Measurements from ENCODE around the gene PLXNA2.

Gene PLXNA2

DNA sequence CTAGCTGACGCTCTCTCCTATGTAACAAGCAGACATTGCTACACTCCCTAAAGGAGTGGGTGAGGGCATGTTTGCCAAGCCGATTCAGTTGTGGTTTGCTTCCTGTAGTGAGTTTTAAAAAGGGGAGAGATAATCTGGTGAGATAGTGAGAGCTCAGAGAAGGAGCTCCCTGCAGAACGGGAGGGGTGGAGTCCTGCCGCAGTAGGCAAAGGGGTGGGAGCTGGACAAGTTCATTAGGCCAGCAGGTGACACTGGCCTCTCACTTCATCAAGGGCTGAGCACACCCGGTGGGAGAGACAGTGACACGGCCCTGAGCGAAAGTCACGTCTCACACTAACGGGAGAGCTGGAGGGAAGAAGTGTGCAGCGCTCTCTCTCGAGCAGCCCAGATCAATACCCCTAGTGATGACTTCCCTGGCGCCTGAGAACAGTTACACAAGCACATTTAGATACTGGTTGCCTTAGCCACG, 189.2 kb downstream of the PLXNA2 start:
- no peak for DNase-seq

DNA sequence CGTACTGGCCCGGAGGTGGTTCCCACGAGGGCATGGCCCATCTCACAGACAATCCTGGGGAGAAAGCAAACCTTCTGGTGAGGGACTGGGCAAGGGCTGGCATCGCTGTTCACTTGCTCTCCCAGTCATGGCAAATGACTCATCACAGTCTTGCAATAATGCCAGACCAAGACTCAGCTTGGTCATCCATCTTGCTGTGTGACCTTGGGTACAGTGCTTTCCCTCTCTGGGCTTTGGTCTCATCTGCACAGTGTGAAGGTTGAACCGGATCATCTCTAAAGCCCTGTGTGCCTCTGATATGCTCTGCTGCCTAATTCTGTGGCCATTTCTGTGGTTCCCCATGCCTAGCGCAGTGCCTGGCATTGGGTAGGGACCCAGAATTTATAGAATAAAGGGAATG, 189.7 kb downstream of the PLXNA2 start:
- DNase-seq: no peak

DNA sequence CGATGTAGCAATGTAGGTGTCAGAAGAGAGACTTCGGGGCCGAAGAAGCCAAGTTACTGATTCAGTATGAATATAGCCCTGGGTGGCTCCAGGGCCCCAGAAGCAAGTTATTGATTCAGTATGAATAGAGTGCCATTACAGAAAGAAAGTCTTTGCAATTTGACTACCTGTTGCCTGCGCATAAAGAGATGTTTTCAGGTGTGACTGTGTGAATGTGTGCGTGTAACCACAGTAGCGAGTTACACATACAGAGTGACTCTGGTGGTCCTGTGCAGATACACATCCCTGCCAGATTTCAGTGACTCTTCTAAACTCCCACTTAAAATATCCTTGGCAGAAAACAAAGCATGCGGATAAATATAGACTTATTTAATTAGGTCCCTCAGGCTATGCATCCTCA, 190.5 kb downstream of the PLXNA2 start:
- no peak for DNase-seq

GRCh38 chr1:208052926-208053407, 191.2 kb downstream of the PLXNA2 start:
- DNase-seq: no peak

GRCh38 chr1:208052135-208052534, 192.0 kb downstream of the PLXNA2 start:
- DNase-seq: no peak

DNA sequence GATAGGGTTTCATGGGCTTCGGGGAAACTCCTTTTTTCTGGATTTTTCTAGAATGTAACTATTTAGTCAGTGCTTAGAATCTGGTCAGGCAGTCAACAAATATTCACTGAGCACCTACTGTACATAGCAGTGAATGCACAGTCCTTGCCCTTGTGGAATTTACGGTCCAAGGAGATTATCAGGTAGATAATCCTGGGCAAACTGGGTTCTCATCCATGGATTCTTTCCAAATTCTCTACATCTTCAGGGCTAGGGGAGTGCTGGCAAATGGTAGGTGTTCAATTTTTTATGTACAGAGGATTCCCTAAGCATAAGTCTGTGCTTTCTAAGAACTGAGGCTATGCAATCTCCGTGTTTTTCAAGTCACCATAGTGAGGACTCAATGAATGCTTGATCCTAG, 192.5 kb downstream of the PLXNA2 start:
- DNase-seq: no peak

DNA sequence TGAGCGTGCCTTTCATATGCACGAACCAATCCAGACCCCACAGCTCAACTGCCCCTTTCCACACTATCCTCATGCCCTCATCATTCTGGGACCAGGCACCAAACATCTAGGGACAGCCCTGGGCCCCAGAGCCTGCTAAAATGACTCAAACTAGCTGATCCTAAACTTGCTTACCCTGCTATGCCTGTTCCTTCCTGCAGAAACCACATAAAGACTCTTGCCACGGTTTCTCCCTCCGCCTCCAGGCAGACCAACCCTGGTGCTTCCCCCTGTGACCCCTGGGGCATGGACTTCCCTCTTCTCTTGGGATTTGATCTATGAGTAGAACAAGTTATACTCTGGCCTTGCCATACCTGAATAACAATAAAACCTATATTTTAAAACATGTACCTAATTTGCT, 195.3 kb downstream of the PLXNA2 start:
- no peak for DNase-seq

- DNase-seq: no peak
Measured at GRCh38 chr1:208047975-208048374, 196.2 kb downstream of the PLXNA2 start.

DNA sequence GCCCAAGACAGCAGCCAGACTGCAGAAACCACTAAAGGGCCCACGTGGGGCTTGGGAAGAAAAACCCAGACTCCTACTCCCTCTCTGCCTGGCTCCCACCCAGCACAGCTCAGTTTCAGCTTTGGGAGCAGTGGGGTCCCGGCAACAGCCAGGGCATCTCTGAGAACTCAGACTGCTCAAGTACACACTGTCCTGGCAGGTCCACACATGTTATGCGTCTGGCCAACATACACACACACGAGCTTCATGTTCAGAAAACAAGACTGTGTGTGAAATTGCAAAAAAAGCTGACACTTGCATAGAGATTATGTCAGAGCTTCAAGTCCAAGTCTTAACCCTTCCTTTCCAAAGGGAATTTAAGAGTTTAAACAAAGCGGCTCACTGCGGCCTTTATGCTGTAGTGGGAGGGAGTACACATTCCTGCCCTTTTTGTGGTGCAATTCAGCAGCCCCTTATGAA, 196.7 kb downstream of the PLXNA2 start:
- DNase-seq: no peak

- DNase-seq: no peak
Measured at GRCh38 chr1:208045463-208046260, 198.5 kb downstream of the PLXNA2 start.

DNA sequence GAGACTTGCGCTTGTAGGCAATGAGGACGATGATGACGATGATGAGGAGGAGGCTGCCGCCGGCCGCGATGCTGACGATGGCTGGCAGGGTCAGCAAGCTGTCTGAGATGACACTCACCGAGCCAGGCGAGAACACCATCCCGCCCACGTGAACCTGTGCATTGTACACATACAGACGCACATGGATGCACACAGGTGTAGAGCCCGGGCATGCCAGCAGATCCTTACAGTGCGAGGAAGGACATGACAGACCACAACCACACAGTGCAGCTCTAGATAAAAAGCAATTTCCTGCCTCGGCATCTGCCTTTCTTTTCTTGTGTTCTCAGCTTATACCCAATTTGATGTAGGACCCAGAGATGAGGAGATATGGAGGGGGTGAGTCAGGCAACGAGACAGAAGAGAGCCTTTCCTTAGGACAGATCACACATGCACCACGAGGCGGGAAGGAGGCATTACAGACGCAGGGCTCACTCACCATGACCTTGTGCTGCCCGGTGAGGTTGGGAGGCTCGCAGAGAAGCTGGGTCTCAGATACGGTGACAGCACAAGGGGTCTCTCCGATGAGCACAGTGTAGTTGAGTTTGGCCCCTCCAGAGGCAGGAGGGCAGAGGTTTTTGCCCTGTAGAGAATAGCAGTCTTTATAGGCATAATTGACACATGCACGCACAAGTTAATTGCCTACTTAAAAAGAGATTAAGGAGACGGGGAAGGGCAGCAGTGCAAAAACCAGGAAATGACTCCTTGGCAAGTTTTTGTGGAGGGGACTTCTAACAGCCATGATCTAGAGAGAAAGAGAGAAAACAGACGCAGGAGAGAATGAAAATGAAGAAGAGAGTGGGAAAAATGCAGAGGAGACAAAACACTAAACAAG, 199.4 kb downstream of the PLXNA2 start:
- DNase-seq: no peak

DNA sequence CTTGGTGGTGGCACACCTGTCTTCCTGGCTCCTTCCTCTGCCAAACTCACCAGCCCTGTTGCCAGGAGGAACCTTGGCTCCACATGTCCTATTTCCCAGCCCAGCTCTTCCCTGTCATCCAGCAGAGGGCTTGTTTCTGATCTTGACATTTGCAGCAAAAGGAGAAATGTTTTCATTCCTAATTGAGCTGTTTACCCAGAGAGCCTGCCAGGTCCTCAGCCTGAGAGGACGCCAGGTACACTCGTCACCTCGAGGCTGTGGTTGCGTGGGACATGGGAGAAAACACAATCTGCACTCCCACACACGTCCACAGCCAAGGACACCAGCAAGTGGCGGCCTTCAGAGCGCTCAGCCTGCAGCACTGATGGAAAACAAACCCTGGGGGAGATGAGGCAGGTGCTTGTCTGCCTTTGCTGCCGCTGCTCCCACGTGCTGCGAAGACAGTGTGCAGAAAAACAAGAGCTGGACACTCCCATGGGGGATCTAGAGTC, 200.4 kb downstream of the PLXNA2 start:
- DNase-seq: no peak

DNA sequence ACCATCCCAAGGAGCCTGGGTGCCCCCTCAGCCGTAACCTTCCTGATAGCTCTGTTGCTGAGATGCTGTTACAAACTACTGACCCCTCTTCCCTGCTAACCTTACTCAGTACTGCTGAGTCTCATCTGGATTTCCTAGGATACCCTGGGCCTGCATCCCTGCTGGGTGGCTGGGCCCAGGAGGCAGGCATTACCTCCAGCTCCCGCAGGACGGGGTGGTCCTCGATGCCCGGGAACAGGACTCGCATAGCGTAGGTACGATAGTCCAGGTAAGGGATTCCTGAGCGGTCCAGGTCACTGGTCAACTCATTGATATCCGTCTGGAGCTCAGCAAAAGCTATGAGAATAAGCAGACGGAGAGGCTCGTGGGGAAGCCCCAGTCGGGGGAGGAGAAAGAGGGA, 201.3 kb downstream of the PLXNA2 start:
- no peak for DNase-seq

DNA sequence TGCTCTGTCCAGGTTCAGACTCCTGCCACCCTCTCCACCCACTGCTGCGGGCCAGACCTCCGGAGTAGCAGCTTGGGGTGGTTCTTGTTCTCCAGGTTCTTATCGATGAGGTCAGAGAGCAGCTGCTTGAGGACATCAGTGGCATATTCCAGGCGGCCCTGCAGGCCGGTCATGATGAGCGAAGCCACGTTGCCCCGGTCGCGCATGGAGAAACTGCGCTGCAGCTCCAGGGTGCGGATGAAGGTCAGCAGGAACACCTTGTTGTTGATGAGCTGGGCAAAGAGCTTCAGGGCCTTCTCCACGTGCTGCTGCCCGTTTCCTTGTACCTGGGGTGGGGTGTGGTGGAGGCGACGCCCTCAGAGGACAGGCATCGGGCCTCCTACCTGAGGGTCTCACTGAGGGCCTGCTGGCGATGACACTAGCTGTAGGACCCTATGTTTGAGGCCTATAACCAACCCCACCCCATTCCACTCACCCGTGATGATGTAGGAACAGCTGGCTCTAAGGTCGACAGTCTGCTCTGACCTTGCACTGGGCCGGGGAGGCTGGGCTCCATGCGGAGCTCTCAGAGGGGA, 202.1 kb downstream of the PLXNA2 start:
- DNase-seq: no peak

DNA sequence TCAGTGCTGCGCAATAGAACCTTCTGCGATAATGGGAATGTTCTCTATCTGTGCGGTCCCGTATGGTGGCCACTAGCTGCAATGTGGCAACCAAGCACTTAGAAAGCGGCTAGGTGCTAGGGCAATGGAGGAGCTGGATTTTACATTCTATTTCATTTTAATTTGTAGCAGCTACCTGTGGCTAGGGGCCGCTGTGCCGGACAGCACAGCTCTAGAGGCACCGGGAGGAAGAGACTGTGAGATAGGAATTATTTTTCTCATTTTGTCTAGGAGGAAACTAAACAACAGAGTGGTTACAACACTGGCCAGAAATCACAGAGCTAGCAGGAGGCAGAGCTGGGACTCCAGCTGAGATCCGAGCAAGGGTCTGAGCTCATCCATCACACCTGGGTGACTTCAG, 202.7 kb downstream of the PLXNA2 start:
- no peak for DNase-seq

- DNase-seq: no peak
Measured at GRCh38 chr1:208040821-208041297, 203.3 kb downstream of the PLXNA2 start.

DNA sequence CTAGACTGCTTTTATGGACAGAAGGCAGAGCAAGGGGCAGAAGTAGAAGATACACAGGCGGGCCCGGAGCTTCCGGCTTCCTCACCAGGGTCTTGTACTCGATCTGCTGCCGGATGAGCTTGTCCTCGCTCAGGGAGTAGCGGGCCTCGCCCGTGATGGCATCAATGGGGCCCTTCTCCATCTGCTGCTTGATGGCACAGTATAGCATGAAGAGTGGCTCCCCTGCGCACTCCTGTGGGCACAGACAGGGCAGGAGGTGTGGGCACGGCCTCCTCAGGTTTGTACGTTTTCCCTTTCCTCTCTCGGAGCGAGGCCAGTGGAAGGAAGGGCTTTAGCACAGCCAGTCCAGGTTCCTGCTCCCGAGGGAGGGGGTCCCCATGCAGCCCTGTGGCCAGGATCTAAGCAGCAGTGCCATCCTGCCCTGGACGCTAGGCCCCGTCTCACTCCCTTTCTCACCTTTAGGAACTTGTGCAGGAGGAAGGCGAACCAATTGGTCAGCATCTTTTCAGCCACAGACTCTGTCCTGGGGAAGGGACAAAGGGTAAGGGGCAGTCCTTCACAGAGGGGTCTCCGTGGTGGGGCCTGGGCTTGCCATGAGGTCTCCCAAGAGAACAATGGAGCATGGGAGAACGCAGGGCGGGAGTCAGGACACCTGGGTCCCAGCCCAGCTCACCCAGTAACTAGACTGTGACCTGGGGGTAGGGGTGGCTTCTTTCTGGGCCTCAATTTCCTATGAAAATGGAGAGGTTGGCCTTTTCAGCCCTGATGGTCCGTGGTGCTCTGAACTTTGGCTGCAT, 204.4 kb downstream of the PLXNA2 start:
- DNase-seq: no peak

- DNase-seq: no peak
Measured at GRCh38 chr1:208038303-208038702, 205.9 kb downstream of the PLXNA2 start.

DNA sequence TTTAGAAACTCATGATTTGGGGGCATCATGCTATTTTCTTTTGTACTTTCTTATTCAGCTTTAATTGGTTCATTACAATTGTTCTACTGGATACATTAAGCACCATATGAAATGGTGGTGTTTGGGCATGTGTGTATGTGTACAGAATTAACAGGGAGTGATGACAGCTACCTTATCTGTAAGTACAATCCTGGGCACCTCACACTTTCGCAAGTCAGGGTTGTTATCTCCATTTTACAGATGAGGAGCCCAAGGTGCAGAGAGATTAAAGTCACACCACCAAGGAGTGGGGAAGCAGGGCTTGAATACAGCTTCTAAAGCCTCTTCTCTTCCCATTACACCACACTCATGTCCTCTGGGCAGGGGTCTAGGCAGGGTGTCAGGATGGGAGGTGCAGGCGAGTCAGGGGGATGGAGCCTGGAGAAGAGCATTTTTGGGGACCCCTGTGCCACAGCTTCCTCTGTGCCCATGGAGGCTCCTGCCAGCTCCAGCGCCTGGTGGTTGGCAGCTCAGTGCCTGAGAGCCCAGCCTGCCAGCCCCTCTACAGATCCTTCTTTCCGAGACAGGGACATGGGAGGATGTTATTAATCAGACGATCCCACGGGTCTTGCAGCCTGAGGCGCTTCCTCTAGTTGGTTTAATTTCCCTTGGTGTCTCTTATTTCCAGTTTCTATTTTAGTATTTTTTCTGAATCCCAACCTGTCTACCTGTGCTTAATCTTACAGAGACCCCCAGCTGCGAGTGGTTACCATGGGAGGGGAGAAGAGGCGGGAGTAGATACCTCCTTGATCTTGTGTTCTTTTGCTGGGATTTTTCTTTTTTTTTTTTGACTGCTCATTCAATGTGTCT, 207.0 kb downstream of the PLXNA2 start:
- no peak for DNase-seq

GRCh38 chr1:208036106-208036808, 207.9 kb downstream of the PLXNA2 start:
- no peak for DNase-seq

DNA sequence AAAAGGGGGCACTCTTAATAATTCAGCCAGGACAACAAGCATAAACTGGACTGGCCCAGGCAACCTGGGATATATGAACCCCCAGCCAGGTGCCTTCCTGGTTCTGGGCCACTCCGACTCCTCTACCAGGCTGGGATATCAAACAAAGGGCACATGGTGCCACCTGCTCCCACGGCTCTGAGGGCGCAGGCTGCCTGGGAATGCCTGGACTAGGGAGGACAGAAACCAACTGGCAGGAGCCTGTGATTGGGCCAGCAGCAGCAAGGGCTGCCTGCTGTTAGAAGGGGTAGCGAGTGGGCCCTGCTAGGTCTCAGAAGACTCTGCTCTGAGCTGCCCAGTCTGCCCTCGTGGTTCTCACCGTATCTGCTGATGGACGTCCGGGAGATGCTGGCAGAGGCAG, 210.0 kb downstream of the PLXNA2 start:
- no peak for DNase-seq

All from NCI-H510A (cell line).